ENCODE data around the gene PRR23E.

Gene PRR23E

DNA sequence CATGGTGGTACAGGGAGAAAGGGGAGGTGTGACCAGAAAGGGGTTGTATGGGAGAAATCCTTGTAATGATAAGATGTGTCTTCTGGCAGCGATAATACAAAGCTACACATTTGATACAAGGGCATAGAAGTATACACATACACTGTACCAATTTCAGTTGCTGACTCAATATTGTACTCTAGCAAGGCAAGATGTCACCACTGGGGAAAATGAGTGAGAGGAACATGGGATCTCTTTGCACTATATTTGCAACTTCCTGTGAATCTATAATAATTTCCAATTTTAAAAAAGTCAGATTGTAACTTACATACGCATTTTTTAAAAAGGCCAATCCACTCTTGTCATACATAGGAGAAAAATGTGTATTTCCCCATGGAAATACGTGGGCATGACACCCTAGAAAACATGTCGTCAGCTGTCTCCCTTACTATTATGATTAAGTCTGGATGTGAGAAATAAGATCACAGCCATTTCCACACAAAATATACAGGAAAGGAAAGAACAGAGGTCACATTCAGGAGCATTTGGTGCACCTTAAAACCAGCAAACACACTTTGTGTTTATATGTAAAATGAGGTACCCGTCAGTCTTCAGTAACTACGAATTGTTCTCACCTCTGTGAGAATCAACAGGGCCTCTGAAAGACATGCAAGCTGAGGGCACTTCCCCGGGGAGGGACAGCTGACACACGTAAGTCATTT lies 22.9 kb downstream of the PRR23E start:
- ChIA-PET CTCF (no interaction called here), POLR2A (no interaction called here)
- no peak for DNase-seq (ENCODE audit: extremely low spot score)
- TF ChIP-seq FOXA1 (IDR thresholded peaks at IDR 0.05) (no peak), ELF4 (IDR thresholded peaks at IDR 0.05) (no peak), LEF1 (IDR thresholded peaks at IDR 0.05; ENCODE audit: borderline replicate concordance) (no peak), CTBP1 (IDR thresholded peaks at IDR 0.05; ENCODE audit: borderline replicate concordance) (no peak), FOXK2 (IDR thresholded peaks at IDR 0.05) (no peak), TARDBP (IDR thresholded peaks at IDR 0.05) (no peak), HDGF (IDR thresholded peaks at IDR 0.05; ENCODE audit: borderline replicate concordance) (no peak), ZNF384 (IDR thresholded peaks at IDR 0.05) (no peak), SP1 (IDR thresholded peaks at IDR 0.05) (no peak), SUZ12 (IDR thresholded peaks at IDR 0.05) (no peak), BHLHE40 (IDR thresholded peaks at IDR 0.05; ENCODE audit: borderline replicate concordance) (no peak), NFRKB (IDR thresholded peaks at IDR 0.05) (no peak), FOXM1 (IDR thresholded peaks at IDR 0.05; ENCODE audit: borderline replicate concordance) (no peak), L3MBTL2 (conservative IDR thresholded peaks at IDR 0.05) (no peak), ARNT (IDR thresholded peaks at IDR 0.05) (no peak)
- TF ChIP-seq, protein P1, sequence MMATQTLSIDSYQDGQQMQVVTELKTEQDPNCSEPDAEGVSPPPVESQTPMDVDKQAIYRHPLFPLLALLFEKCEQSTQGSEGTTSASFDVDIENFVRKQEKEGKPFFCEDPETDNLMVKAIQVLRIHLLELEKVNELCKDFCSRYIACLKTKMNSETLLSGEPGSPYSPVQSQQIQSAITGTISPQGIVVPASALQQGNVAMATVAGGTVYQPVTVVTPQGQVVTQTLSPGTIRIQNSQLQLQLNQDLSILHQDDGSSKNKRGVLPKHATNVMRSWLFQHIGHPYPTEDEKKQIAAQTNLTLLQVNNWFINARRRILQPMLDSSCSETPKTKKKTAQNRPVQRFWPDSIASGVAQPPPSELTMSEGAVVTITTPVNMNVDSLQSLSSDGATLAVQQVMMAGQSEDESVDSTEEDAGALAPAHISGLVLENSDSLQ (IDR thresholded peaks at IDR 0.05) = no peak

DNA sequence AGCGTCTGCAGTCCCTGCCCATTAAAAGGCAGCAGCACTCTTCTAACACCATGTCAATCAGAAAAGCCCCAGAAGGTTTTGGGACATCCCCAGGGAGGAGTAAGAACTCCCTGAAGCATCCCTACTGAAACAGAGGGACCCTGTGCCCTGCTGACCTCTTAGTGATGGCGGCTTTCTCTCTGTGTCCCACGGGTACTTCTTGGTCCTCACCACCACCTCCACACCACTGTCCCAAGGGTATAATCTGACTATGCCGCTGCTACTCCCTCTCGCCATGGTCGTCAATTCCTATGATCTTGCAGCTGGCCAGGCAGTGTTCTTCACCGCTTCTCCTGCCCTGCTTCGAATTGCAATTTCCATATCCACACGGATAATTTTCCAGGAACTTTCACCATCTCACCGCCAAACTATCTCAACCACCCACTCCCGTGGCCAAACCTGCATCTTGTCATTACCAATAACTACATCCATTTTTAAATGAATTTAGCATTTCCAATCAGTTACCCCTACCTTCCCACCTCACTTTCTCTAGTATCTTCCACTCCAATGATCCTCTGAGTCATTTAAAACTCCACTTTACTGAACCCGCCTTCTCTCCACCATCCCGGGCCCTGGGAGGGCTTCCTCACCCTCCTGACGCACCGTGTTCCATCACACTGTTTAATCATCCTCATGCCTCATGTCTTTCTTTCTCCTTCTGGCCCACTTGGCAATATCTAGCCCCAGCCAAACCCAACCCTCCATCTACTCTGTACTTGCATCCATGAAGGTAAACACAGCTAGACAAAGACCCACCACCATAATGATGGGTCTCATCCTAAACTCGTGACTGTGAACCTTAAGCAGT lies 23.7 kb downstream of the PRR23E start:
- CTCF ChIA-PET = no interaction called here
- TF ChIP-seq SUZ12 (IDR thresholded peaks at IDR 0.05) (no peak), FOXA1 (IDR thresholded peaks at IDR 0.05) (no peak), CTBP1 (IDR thresholded peaks at IDR 0.05; ENCODE audit: borderline replicate concordance) (no peak), FOXK2 (IDR thresholded peaks at IDR 0.05) (no peak), ARNT (IDR thresholded peaks at IDR 0.05) (no peak), ELF4 (IDR thresholded peaks at IDR 0.05) (no peak), LEF1 (IDR thresholded peaks at IDR 0.05; ENCODE audit: borderline replicate concordance) (no peak), HDGF (IDR thresholded peaks at IDR 0.05; ENCODE audit: borderline replicate concordance) (no peak), TARDBP (IDR thresholded peaks at IDR 0.05) (no peak), L3MBTL2 (conservative IDR thresholded peaks at IDR 0.05) (no peak), FOXM1 (IDR thresholded peaks at IDR 0.05; ENCODE audit: borderline replicate concordance) (no peak)
- TF ChIP-seq, protein P1 (IDR thresholded peaks at IDR 0.05) = no peak
- POLR2A ChIA-PET = no interaction called here
- DNase-seq (ENCODE audit: extremely low spot score) = no peak

DNA sequence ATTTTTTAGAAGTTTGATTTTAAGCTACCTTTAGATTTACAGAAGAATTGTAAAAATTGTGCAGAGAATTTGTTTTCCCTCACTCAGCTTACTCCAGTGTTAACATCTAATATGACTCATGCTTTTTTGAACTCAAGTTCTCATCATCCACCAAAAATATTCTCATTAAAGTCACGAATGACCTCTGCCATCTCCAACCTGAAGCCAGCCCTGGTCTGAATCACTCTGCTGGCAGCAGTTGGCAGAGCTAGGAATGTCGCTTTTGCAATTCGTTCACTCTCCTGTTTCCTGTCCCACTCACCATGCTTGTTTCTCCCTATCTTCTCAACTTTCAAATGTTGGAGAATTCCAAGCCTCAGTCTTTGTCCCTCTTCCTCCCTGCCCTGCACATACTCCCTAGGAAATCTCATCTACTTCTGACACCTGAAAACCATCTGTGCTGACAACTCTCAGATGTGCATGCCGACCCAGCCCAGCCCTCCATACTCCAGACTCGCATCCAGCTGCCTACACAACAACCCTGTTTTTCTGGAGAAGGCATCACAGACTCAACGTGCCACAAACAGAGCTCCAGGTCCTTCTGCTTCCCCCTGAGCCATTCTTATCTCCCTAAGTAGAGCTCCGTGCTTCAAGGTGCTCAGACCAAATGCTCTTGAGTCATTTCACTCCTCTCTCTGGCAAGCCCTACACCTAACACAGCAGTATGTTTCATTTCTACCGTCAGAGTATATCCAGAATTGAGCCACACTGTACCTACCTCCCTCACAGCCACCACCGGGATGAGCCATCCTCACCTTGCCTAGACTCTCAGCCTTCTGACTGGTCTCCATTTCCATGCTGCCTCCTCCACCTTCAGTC lies 24.9 kb downstream of the PRR23E start:
- ChIA-PET POLR2A (no interaction called here), CTCF (no interaction called here)
- DNase-seq (ENCODE audit: extremely low spot score) = no peak
- no peak for TF ChIP-seq CTBP1 (IDR thresholded peaks at IDR 0.05; ENCODE audit: borderline replicate concordance)
- no peak for TF ChIP-seq NFRKB (IDR thresholded peaks at IDR 0.05)
- TF ChIP-seq ARNT (IDR thresholded peaks at IDR 0.05) = no peak
- no peak for TF ChIP-seq L3MBTL2 (conservative IDR thresholded peaks at IDR 0.05)
- TF ChIP-seq SP1 (IDR thresholded peaks at IDR 0.05) = no peak
- no peak for TF ChIP-seq BHLHE40 (IDR thresholded peaks at IDR 0.05; ENCODE audit: borderline replicate concordance)
- no peak for TF ChIP-seq HDGF (IDR thresholded peaks at IDR 0.05; ENCODE audit: borderline replicate concordance)

DNA sequence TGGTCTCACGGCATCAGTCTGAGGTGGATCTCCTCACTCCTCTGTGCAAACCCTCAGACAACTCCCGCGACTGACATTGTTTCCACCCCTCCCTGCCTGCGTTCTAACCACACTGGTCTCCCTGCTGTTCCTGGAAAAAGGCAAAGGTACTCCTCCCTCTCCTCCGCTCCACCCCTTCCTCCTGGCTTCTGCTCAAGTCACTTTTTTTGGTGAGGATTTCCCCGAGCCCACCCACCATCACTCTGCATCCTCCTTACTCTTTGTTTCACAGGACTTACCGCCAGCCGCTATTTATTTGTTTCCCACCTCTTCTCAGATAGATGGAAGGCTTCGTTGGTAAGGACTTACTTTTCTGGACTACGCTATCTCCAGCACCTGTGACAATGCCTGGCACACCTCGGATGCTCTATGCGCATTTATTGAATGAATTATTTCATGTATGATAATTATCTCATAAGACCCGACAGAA lies 25.6 kb downstream of the PRR23E start:
- no peak for TF ChIP-seq LEF1 (IDR thresholded peaks at IDR 0.05; ENCODE audit: borderline replicate concordance)
- no peak for TF ChIP-seq CTBP1 (IDR thresholded peaks at IDR 0.05; ENCODE audit: borderline replicate concordance)
- no peak for TF ChIP-seq FOXA1 (IDR thresholded peaks at IDR 0.05)
- no peak for TF ChIP-seq BHLHE40 (IDR thresholded peaks at IDR 0.05; ENCODE audit: borderline replicate concordance)
- no peak for TF ChIP-seq TARDBP (IDR thresholded peaks at IDR 0.05)
- no peak for TF ChIP-seq ELF4 (IDR thresholded peaks at IDR 0.05)
- TF ChIP-seq FOXM1 (IDR thresholded peaks at IDR 0.05; ENCODE audit: borderline replicate concordance) = no peak
- TF ChIP-seq SUZ12 (IDR thresholded peaks at IDR 0.05) = no peak
- TF ChIP-seq FOXK2 (IDR thresholded peaks at IDR 0.05) = no peak
- TF ChIP-seq HDGF (IDR thresholded peaks at IDR 0.05; ENCODE audit: borderline replicate concordance) = no peak
- TF ChIP-seq SP1 (IDR thresholded peaks at IDR 0.05) = no peak
- TF ChIP-seq L3MBTL2 (conservative IDR thresholded peaks at IDR 0.05) = no peak
- no peak for TF ChIP-seq ARNT (IDR thresholded peaks at IDR 0.05)
- no peak for TF ChIP-seq ZNF384 (IDR thresholded peaks at IDR 0.05)
- TF ChIP-seq NFRKB (IDR thresholded peaks at IDR 0.05) = no peak
- TF ChIP-seq, protein P1 (IDR thresholded peaks at IDR 0.05) = no peak
- POLR2A ChIA-PET = no interaction called here
- no peak for DNase-seq (ENCODE audit: extremely low spot score)
- CTCF ChIA-PET = no interaction called here

DNA sequence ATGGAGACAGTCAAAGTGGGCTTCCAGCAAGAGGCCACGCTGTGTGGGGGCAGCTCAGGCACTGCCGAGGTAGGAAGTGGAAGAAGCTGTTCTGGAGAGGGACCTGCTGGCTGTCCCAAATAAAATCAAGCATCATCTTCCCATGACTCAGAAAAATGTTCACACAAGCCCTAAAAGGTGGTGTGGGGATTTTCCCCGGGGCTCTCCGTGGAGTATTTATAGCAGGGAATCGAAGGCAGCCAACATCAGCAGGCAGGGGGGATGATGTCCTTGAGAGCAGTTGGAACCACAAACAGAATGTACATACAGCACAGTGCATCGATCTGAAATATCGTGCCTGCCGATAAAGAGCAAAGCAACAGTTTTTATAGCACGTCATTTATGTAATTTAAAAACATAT lies 27.6 kb downstream of the PRR23E start:
- CTCF ChIA-PET = no interaction called here
- TF ChIP-seq, protein P1 (IDR thresholded peaks at IDR 0.05) = no peak
- TF ChIP-seq ELF4 (IDR thresholded peaks at IDR 0.05) (no peak), L3MBTL2 (conservative IDR thresholded peaks at IDR 0.05) (no peak), LEF1 (IDR thresholded peaks at IDR 0.05; ENCODE audit: borderline replicate concordance) (no peak), SUZ12 (IDR thresholded peaks at IDR 0.05) (no peak), BHLHE40 (IDR thresholded peaks at IDR 0.05; ENCODE audit: borderline replicate concordance) (no peak), FOXA1 (IDR thresholded peaks at IDR 0.05) (no peak), NFRKB (IDR thresholded peaks at IDR 0.05) (no peak), FOXM1 (IDR thresholded peaks at IDR 0.05; ENCODE audit: borderline replicate concordance) (no peak), CTBP1 (IDR thresholded peaks at IDR 0.05; ENCODE audit: borderline replicate concordance) (no peak), ZNF384 (IDR thresholded peaks at IDR 0.05) (no peak), ARNT (IDR thresholded peaks at IDR 0.05) (no peak), SP1 (IDR thresholded peaks at IDR 0.05) (no peak), FOXK2 (IDR thresholded peaks at IDR 0.05) (no peak), HDGF (IDR thresholded peaks at IDR 0.05; ENCODE audit: borderline replicate concordance) (no peak), TARDBP (IDR thresholded peaks at IDR 0.05) (no peak)
- POLR2A ChIA-PET = no interaction called here
- DNase-seq (ENCODE audit: extremely low spot score) = no peak
